GM13976 (cell line): ENCODE data around the gene SKIC2.
"Not testable (repeated sequence)": the region's sequence is repeated elsewhere in the genome, so short reads cannot be mapped to it uniquely, and the experiment has no call there.

Experiments used
- DNase-seq: peaks from one replicate; pipeline ENCODE4 v3.0.0; 2012; ENCODE audit warnings: low spot score
- in situ Hi-C: fragments of 300-500 bp; cut with MboI; formaldehyde crosslinking; loops from one replicate; pipeline ENCODE4 v1.12.0; 2022; ENCODE audit warnings: low sequenced_read_pairs, mixed read lengths, inconsistent platforms; ENCODE audit not compliant: unreplicated experiment
- TF ChIP-seq, protein P1 (sequence below): IDR thresholded peaks from 2 replicates; pipeline ENCODE4 v1.5.1; 2012; ENCODE audit warnings: borderline replicate concordance, mild to moderate bottlenecking; ENCODE audit not compliant: insufficient read depth; ENCODE audit errors: extremely low read depth, missing control alignments, control extremely low read depth

The SKIC2 gene

DNA sequence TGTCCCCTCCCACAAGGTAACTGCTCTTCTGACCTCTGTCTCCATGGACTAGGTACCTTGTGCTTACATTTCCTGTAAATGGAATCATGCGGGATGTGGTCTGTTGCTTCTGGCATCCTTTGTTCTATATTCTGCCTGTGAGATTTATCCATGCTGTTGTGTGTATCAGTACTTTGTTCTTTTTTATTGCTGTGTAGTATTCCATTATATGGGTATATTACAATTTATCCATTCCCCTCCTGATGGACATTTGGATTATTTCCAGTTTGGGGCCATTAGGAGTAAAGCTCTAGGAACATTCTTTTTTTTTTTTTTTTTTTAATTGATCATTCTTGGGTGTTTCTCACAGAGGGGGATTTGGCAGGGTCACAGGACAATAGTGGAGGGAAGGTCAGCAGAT lies 28.0 kb upstream of the SKIC2 start:
- DNase-seq = no peak
- TF ChIP-seq, protein P1, sequence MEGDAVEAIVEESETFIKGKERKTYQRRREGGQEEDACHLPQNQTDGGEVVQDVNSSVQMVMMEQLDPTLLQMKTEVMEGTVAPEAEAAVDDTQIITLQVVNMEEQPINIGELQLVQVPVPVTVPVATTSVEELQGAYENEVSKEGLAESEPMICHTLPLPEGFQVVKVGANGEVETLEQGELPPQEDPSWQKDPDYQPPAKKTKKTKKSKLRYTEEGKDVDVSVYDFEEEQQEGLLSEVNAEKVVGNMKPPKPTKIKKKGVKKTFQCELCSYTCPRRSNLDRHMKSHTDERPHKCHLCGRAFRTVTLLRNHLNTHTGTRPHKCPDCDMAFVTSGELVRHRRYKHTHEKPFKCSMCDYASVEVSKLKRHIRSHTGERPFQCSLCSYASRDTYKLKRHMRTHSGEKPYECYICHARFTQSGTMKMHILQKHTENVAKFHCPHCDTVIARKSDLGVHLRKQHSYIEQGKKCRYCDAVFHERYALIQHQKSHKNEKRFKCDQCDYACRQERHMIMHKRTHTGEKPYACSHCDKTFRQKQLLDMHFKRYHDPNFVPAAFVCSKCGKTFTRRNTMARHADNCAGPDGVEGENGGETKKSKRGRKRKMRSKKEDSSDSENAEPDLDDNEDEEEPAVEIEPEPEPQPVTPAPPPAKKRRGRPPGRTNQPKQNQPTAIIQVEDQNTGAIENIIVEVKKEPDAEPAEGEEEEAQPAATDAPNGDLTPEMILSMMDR = no peak
- in situ Hi-C loops = no loop called here

DNA sequence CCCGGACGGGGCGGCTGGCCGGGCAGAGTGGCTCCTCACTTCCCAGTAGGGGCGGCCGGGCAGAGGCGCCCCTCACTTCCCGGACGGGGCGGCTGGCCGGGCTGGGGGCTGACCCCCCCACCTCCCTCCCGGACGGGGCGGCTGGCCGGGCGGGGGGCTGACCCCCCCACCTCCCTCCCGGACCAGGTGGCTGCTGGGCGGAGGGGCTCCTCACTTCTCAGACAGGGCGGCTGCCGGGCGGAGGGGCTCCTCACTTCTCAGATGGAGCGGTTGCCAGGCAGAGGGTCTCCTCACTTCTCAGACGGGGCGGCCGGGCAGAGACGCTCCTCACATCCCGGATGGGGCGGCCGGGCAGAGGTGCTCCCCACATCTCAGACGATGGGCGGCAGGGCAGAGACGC lies 26.8 kb upstream of the SKIC2 start:
- DNase-seq, in situ Hi-C loops: not testable (repeated sequence)

DNA sequence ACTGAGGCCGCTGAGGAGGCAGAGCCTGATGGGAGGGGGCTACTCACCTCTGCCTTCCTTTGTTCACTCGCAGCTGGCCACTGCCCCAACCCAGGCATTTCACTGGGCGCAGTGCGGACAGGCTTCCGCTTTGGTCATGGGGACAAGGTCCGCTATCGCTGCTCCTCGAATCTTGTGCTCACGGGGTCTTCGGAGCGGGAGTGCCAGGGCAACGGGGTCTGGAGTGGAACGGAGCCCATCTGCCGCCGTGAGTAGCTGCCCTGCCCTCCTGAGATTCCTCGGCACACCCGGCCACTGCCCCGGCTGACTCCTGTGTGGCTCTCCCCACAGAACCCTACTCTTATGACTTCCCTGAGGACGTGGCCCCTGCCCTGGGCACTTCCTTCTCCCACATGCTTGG lies 25.4 kb upstream of the SKIC2 start:
- TF ChIP-seq, protein P1 = no peak
- DNase-seq = no peak
- in situ Hi-C loops = no loop called here

DNA sequence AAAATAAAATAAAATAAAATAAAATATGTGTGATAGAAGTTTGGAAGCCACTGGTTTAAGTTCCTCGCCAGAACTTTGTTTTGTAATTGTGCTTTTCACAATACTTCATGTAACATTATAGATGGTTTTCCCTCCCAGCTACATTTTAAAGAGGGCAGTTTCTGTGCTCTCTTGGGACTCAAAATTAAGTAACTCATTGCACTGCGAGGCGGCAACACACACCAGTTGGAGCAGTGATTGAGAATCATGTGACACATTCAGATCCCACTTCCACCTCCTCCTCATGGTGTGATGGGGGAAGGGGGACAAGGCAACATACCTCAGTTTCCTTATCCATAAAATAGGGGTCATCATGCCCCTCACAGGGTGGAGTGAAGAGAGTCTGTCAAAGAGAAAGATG lies 24.0 kb upstream of the SKIC2 start:
- TF ChIP-seq, protein P1 = no peak
- no peak for DNase-seq
- in situ Hi-C loops = no loop called here

DNA sequence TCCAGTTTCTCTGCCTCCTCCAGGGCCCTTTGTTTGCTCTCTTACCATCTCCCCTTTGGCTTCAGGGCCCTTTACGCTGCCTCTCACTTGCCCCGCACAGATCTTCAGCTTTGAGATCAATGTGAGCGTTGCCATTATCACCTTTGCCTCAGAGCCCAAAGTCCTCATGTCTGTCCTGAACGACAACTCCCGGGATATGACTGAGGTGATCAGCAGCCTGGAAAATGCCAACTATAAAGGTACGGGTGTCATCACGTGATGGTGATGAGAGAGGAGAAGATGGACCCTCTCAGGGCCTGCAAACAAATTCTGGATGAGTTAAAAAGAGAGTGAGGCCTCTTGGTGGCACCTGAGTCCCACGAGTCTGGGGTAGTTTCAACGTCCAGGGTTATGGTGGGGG lies 23.2 kb upstream of the SKIC2 start:
- in situ Hi-C loops = no loop called here
- TF ChIP-seq, protein P1 = no peak
- DNase-seq = no peak

DNA sequence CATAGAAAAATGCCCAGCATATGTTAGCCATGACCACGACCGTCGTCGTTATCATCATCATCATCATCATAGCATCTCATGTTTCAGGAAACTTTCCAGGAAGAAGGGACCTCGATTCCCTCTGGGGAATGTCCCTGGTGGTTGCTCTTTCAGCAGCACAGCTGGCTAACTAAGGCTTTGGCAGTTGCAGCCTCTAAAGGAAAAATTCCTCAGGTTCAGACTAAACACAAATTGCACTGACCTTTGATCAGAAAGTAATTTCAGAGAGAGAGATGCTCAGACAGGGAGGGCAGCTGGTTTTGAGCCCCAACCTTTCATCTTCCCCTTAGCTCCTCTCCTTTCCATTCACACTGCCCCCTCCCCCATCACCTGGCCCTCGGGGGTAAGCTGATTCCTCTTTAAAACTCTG lies 18.7 kb upstream of the SKIC2 start:
- no peak for DNase-seq
- in situ Hi-C loops = no loop called here
- TF ChIP-seq, protein P1 = no peak

DNA sequence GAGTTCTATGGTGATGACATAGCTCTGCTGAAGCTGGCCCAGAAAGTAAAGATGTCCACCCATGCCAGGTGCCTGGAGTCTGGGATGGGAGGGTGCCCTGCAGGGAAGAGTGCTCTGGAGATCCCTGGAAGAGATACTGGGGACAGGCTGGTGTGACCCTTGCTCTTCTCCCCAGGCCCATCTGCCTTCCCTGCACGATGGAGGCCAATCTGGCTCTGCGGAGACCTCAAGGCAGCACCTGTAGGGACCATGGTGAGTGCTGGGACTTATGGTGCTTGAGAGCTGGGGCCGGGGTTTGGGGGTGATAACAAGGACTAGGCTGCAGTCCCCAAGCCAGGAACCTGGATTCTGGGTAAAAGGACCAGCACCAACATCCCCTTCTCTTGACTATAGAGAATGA lies 15.2 kb upstream of the SKIC2 start:
- in situ Hi-C loops = no loop called here
- TF ChIP-seq, protein P1 = no peak
- DNase-seq = no peak
